Measurements from ENCODE around the gene PBX1. TPM values are rescaled to one million over a fixed set of nuclear protein-coding genes. Genes with fewer than 3 reads are reported as not detected.

The PBX1 gene
- total and polyA plus RNA-seq, 4 donors: 7.8 to 112 (median 33.5) TPM

- DNase-seq (peak; percentile 67 to 87 (median 87)), ATAC-seq (ENCODE audit: insufficient read depth, low FRiP score) (no peak)
- 67 to 75% methylated on average over 5 of the region's 5 CpGs for WGBS, 2 donors
- Histone ChIP-seq H3K27ac (ENCODE audit: low read depth in 1 of 2, low read length in 1 of 2) (peak overlapping the region in 1 of 2 donors; percentile 64), H3K4me3 (no peak overlapping the region), H3K9ac (ENCODE audit: insufficient read depth in 1 of 2, low read length in 2 of 2) (no peak overlapping the region), H3K4me1 (ENCODE audit: control insufficient read depth in 5 of 5, insufficient read depth in 5 of 5, low read length in 5 of 5) (peaks cover 0 to 17% (median 8%) of the 10 kb centered on the region in 5 donors), H3K27me3 (ENCODE audit: control insufficient read depth in 3 of 3, insufficient read depth in 3 of 3, low read length in 2 of 3) (no peaks in the 10 kb centered on the region), H3K36me3 (ENCODE audit: control insufficient read depth in 4 of 4, insufficient read depth in 4 of 4, low read length in 4 of 4) (peaks cover 6 to 38% (median 23%) of the 10 kb centered on the region in 4 donors), H3K9me3 (ENCODE audit: control insufficient read depth in 4 of 4, insufficient read depth in 3 of 4, low read length in 3 of 4) (no peaks in the 10 kb centered on the region)
- no peak for TF ChIP-seq CTCF (IDR thresholded peaks at IDR 0.05; ENCODE audit: control extremely low read depth, extremely low read depth)
These were observed 264.7 kb downstream of the PBX1 start for GRCh38 chr1:164823486-164824279.

GRCh38 chr1:164824542-164824941 lies 265.6 kb downstream of the PBX1 start:
- peaks cover 6 to 32% (median 21%) of the 10 kb centered on the region in 4 donors for H3K36me3 ChIP-seq (ENCODE audit: control insufficient read depth in 4 of 4, insufficient read depth in 4 of 4, low read length in 4 of 4)
- no peaks in the 10 kb centered on the region for H3K27me3 ChIP-seq (ENCODE audit: control insufficient read depth in 3 of 3, insufficient read depth in 3 of 3, low read length in 2 of 3)
- H3K4me1 ChIP-seq (ENCODE audit: control insufficient read depth in 5 of 5, insufficient read depth in 5 of 5, low read length in 5 of 5): peaks cover 0 to 17% (median 8%) of the 10 kb centered on the region in 5 donors
- no peak overlapping the region for H3K4me3 ChIP-seq
- H3K9ac ChIP-seq (ENCODE audit: insufficient read depth in 1 of 2, low read length in 2 of 2): no peak overlapping the region
- ATAC-seq (ENCODE audit: insufficient read depth, low FRiP score) (no peak), DNase-seq (no peak)
- H3K9me3 ChIP-seq (ENCODE audit: control insufficient read depth in 4 of 4, insufficient read depth in 3 of 4, low read length in 3 of 4): no peaks in the 10 kb centered on the region
- H3K27ac ChIP-seq (ENCODE audit: low read depth in 1 of 2, low read length in 1 of 2): peak overlapping the region in 1 of 2 donors; percentile 64
- TF ChIP-seq CTCF (IDR thresholded peaks at IDR 0.05; ENCODE audit: control extremely low read depth, extremely low read depth): no peak

- peaks cover 0 to 5% (median 0%) of the 10 kb centered on the region in 5 donors for H3K4me1 ChIP-seq (ENCODE audit: control insufficient read depth in 5 of 5, insufficient read depth in 5 of 5, low read length in 5 of 5)
- ATAC-seq (ENCODE audit: insufficient read depth, low FRiP score) (no peak), DNase-seq (no peak)
- H3K27ac ChIP-seq (ENCODE audit: low read depth in 1 of 2, low read length in 1 of 2): no peak overlapping the region
- peaks cover 0 to 2% (median 1%) of the 10 kb centered on the region in 4 donors for H3K36me3 ChIP-seq (ENCODE audit: control insufficient read depth in 4 of 4, insufficient read depth in 4 of 4, low read length in 4 of 4)
- no peaks in the 10 kb centered on the region for H3K9me3 ChIP-seq (ENCODE audit: control insufficient read depth in 4 of 4, insufficient read depth in 3 of 4, low read length in 3 of 4)
- TF ChIP-seq CTCF (IDR thresholded peaks at IDR 0.05; ENCODE audit: control extremely low read depth, extremely low read depth): no peak
- no peak overlapping the region for H3K9ac ChIP-seq (ENCODE audit: insufficient read depth in 1 of 2, low read length in 2 of 2)
- WGBS, 2 donors: 81 to 91% methylated on average over 4 of the region's 4 CpGs
- no peaks in the 10 kb centered on the region for H3K27me3 ChIP-seq (ENCODE audit: control insufficient read depth in 3 of 3, insufficient read depth in 3 of 3, low read length in 2 of 3)
- no peak overlapping the region for H3K4me3 ChIP-seq
These were observed 271.6 kb downstream of the PBX1 start for GRCh38 chr1:164830628-164831027.

All from lung (tissue), 12 donors.